Kidney epithelial cell (primary cell): ENCODE measurements around the gene CH25H. TPM values are rescaled to one million over a fixed set of nuclear protein-coding genes. Genes with fewer than 3 reads are reported as not detected.
"Not testable (repeated sequence)": the region's sequence is repeated elsewhere in the genome, so short reads cannot be mapped to it uniquely, and the experiment has no call there.

Source experiments
- DNase-seq: peaks from one replicate; pipeline ENCODE4 v3.0.0-alpha.2; 2010; ENCODE audit warnings: low read depth
- H3K27me3 ChIP-seq: 2 replicates; pipeline ENCODE4 v1.6.0; 2011; ENCODE audit warnings: low read length; ENCODE audit not compliant: control insufficient read depth, insufficient read depth
- H3K36me3 ChIP-seq: 2 replicates; pipeline ENCODE4 v1.5.1; 2011; ENCODE audit warnings: low read length; ENCODE audit not compliant: control insufficient read depth, insufficient read depth
- H3K4me3 ChIP-seq: 2 replicates; pipeline ENCODE4 v1.5.1; 2011; ENCODE audit warnings: low read depth, mild to moderate bottlenecking, control low read depth, low read length
- total RNA-seq: library from RNA; depleted of rRNA; stranded (reverse); fragments of >200 nt; gene quantifications from 2 replicates; pipeline ENCODE4 v1.2.3, GENCODE V29; 2015
- TF ChIP-seq, protein P1 (sequence below): IDR thresholded peaks from 2 replicates; pipeline ENCODE4 v1.5.1; 2011; ENCODE audit warnings: mild to moderate bottlenecking, moderate library complexity, low read length, control low read depth, inconsistent platforms; ENCODE audit not compliant: insufficient read depth, poor library complexity, severe bottlenecking

CH25H gene
- total RNA-seq, 1 donor from 2014 or later: 0.29 TPM

DNA sequence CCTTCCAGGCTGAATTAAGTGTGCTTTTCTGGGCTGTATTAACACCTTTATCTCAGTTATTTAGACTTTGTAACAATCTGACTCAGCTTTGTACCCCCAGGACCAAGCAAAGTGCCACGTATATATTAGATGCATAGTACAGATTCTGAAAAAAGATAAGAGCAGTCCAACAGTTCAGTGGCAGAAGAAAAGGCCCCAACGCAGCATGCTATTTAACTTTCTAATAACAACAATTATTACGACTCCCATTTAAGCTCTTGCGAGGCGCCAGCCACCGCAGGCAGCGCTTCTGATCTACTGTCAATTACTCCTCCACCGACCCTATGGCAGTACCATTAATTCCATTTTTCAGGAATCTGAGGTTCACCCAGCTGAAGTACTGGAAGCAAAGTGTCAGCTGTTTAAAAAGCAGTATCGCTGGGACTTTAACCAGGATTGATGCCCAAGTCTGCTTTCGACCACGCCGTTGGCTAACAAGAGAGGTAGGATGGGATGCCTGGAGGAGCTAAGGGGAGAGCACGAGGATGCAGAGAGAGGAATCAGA lies 43.8 kb upstream of the CH25H start:
- Histone ChIP-seq H3K4me3 (peak overlapping the region; percentile 87), H3K36me3 (no peaks in the 10 kb centered on the region), H3K27me3 (no peaks in the 10 kb centered on the region)
- TF ChIP-seq, protein P1, sequence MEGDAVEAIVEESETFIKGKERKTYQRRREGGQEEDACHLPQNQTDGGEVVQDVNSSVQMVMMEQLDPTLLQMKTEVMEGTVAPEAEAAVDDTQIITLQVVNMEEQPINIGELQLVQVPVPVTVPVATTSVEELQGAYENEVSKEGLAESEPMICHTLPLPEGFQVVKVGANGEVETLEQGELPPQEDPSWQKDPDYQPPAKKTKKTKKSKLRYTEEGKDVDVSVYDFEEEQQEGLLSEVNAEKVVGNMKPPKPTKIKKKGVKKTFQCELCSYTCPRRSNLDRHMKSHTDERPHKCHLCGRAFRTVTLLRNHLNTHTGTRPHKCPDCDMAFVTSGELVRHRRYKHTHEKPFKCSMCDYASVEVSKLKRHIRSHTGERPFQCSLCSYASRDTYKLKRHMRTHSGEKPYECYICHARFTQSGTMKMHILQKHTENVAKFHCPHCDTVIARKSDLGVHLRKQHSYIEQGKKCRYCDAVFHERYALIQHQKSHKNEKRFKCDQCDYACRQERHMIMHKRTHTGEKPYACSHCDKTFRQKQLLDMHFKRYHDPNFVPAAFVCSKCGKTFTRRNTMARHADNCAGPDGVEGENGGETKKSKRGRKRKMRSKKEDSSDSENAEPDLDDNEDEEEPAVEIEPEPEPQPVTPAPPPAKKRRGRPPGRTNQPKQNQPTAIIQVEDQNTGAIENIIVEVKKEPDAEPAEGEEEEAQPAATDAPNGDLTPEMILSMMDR: no peak
- no peak for DNase-seq

DNA sequence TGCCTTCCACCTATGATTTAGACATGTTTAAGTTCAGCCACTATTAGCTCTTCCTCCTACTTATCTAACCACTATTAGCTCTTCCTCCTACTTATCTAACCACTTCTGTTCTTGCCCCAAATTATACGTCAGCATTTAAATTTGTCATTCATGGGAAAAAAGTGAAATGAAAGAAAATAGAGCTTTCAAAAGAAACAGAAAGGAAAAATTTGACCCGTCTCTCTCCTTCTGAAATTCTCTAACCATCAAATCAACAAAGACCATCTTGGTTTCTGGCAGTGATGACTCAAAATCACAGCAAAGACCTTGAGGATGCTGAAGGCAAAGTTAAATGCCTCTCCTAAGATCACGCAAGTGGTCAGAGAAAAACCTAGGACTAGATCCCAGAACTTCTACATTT lies 41.9 kb upstream of the CH25H start:
- no peak for DNase-seq
- Histone ChIP-seq H3K4me3 (no peak overlapping the region), H3K27me3 (no peaks in the 10 kb centered on the region), H3K36me3 (no peaks in the 10 kb centered on the region)
- TF ChIP-seq, protein P1: no peak

DNA sequence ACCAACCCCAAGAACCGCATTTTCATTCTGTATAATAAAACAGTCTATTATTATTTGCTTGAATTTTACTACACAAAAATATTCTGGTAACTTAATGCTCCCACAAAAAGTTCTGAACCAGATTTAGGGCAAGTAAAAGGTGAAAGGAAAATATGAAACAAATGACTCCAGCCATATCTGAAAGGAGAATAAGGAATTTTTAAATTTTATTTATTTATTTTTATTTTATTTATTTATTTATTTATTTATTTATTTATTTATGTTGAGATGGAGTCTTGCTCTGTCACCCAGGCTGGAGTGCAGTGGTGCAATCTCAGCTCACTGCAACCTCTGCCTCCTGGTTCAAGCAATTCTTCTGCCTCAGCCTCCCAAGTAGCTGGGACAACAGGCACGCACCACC lies 40.5 kb upstream of the CH25H start:
- H3K27me3 ChIP-seq, H3K36me3 ChIP-seq, H3K4me3 ChIP-seq, DNase-seq: not testable (repeated sequence)

DNA sequence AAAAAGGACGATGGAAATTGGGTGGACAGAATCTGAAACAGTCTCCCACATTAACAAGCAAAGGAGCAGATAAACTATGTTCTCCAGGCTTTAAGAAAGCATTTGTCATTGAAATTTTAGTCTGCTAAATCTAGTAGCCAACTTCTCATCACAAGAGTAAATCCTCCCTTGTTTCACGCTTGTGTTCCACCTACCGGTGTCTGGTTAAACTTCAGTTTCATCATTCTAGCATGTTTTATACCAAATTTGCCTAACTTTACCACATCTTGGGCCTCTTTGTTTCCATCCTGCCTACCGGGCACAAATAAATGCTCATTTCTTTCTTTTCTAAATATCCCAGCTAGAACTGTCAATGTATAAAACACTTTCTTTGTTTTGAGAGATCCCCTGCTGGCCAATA lies 38.7 kb upstream of the CH25H start:
- TF ChIP-seq, protein P1: no peak
- no peaks in the 10 kb centered on the region for H3K27me3 ChIP-seq
- DNase-seq: no peak
- H3K4me3 ChIP-seq: no peak overlapping the region
- no peaks in the 10 kb centered on the region for H3K36me3 ChIP-seq

DNA sequence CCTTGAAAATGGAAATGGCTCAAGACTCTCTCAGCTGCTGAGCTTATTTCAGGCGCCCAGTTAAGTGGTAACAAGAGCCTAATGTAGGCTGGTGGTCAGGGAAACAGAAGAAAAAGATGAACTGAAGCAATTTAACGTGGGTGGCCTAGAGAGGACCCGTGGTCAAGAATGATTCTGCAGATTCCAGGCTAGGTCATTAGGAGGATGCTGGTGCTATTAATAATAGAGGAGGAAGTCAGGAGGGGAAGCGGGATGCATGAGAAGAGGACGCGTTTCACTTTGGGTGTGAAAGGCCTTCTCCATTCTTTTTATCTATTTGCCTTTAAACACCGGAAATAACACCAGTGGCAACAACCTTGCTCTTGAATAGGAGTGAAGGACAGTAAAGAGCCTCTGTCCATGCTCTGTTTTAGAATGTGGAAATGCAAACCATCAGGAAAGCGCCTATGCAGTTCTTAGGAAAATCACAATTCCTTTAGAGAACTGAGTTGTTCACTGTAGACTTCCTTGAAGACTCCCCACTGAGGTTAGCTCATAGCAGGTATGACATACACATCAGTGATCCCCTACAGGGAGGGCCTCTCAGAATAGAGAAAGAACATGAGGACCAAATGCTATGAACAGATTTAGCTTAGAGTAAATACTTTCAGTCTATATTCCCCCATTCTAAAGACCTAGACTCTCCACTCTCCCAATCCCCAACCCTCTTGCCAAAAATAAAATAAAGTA lies 35.9 kb upstream of the CH25H start:
- no peak overlapping the region for H3K4me3 ChIP-seq
- no peaks in the 10 kb centered on the region for H3K36me3 ChIP-seq
- H3K27me3 ChIP-seq: no peaks in the 10 kb centered on the region
- TF ChIP-seq, protein P1: no peak
- DNase-seq: no peak

DNA sequence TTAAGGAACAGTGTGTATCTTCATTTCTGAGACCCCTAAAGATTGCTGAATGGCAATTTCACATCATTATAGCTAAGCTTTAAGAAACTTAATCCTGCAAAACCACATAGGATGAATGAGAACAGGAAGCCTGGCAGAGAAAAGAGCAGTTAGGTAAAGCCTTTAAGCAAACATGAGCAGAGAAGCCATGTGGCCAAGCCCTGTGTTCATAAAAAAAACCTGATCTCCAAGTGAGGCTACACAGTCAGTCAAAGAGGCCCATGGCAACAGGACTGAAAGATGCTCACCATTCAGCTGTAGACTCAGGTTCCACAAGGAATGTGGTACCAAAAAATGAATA lies 35.2 kb upstream of the CH25H start:
- TF ChIP-seq, protein P1: no peak
- no peak overlapping the region for H3K4me3 ChIP-seq
- H3K27me3 ChIP-seq: no peaks in the 10 kb centered on the region
- H3K36me3 ChIP-seq: no peaks in the 10 kb centered on the region
- no peak for DNase-seq
